Measurements from ENCODE around the gene SERPINE2. TPM values are rescaled to one million over a fixed set of nuclear protein-coding genes. Genes with fewer than 3 reads are reported as not detected.

The SERPINE2 gene
- total RNA-seq, 1 donor from 2014 or later, result 10.7 TPM

DNA sequence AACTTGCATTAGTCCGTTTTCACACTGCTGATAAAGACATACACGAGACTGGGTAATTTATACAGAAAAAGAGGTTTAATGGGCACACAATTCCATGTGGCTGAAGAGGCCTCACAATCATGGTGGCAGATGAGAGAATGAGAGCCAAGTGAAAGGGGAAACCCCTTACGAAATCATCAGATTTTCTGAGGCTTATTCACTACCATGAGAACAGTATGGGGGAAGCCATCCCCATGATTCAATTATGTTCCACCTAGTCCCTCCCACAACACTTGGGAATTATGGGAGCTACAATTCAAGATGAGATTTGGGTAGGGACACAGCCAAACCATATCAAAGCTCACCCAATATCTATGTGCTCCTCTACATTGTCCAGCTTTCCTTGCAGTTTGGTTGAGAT lies 16.0 kb upstream of the SERPINE2 start:
- no peak for DNase-seq (ENCODE audit: low read depth, low spot score)

- no peak for DNase-seq (ENCODE audit: low read depth, low spot score)
Measured at GRCh38 chr2:224046752-224047151, 7.7 kb upstream of the SERPINE2 start.

DNA sequence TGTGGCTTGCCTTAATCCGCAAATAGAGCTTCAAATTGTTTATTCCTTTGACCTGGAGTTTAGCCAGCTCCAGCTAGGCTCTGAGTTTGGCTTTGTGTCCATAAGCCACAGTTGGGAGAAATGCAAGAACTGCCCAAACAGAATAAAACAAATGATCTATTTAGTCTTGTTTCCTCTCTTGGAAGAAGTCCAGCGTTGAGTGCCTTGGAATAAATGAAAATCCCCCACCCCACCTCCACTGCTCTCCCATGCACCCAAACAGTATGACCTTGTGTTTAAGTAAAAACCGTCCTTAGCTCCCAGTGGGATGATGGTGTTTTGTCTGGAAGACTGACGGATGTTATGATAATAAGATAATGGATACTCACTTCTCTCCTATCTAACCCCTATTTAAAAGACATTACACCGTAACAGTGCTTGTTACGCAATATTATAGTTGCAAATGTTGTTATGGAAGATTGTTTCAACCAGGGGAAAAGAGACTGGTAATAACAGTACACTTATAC lies 3.2 kb upstream of the SERPINE2 start:
- no peak for DNase-seq (ENCODE audit: low read depth, low spot score)

DNA sequence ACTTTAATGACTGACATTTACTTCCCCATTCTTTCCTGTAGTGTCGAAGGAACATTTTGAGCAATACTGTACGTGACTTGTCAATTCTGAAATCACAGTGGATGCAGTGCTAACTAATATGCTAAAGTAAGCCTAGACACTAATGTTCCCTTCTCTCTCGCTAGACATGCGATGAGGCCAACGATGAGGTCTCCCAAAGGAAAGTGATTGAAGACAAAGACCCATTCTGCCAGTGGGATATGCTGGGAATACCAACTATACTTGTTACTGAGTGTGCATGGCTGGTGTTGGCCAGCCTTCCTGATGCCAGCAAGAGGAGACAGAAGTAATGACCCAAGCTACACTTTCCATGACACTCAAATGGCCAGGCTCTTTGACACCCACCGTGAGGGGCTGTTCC lies 2.5 kb upstream of the SERPINE2 start:
- no peak for DNase-seq (ENCODE audit: low read depth, low spot score)

GRCh38 chr2:224040753-224041152 lies 1.7 kb upstream of the SERPINE2 start:
- no peak for DNase-seq (ENCODE audit: low read depth, low spot score)

DNA sequence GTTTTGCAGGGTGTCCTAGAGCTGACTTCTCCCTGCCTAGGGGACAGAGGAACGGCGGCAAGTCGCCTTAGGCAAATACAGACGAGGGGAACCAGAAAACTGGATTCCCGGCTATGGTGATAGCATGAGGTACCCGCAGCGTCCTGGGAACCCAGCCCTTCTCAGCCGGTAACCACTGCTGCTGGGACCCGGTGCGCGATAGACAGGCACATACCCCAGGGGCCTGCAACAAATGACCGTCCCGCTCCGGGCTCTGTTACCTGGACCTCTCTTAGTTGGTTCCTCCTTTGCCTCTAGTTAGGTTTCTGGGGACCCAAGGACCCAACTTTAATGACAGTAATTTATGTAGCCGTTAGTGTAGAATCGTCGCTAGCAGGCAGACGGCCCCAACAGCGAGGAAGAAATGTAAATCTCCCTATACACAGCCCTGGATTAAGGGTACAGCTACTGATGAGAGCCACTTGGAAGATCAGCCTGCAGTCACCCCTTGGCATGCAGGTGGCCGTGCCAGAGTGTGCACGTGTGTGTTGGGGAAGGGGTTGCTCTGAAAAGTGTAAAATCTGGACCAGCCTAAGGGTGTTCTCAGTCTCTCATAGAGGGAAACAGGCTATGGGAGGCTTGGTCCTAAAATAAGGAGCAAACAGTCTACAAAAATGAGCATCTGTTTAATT lies 819 bp upstream of the SERPINE2 start:
- DNase-seq (ENCODE audit: low read depth, low spot score), result no peak

DNA sequence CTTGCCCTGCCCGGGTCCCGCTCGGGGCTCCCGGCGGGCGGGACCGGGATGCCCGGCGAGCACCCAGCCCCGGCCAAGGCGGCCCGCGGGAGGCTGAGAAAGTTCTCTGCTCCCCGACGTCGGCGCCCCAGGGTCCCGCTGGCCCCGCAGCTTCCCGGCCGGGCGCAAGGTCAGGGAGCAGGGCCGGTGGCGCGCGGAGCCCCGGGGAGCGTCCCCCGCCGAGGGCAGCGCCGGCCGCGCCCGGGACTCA lies 331 bp downstream of the SERPINE2 start:
- no peak for DNase-seq (ENCODE audit: low read depth, low spot score)

DNA sequence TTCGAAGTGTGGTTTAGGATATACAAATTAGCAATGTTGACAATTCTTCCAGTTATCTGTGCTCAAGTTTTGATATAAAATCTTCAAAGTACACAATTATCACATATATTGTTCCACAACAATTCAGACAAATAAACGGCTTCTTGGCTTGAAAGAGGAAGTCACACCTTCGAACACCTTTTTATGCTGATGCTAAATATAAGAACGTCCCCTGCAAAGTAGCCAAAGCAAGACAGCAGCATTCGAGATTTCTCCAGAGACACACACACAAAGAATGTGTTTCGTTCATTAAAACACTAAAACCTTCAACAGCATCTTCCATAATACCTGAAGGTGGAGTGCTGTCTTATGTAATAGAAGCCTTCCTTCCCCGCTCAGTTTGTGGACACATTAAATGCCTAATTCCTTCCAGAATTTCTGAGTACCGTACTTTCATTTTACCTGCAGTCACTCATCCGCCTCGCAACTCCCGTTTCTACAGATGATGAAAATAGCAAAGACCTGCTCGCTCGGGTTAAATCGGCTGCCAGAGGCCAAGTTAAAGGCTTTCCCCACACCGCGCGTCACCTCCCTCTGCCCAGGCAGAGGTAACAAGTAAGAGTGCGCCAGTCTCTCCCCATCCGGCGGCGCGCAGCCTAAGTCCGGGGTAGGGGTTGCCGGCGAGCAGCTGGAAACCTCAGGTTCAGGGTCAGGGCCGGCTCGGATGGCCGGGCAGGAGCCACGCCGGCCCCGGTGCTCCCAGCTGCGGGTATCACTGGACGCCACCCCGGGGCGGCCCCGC lies 847 bp downstream of the SERPINE2 start:
- no peak for DNase-seq (ENCODE audit: low read depth, low spot score)

DNA sequence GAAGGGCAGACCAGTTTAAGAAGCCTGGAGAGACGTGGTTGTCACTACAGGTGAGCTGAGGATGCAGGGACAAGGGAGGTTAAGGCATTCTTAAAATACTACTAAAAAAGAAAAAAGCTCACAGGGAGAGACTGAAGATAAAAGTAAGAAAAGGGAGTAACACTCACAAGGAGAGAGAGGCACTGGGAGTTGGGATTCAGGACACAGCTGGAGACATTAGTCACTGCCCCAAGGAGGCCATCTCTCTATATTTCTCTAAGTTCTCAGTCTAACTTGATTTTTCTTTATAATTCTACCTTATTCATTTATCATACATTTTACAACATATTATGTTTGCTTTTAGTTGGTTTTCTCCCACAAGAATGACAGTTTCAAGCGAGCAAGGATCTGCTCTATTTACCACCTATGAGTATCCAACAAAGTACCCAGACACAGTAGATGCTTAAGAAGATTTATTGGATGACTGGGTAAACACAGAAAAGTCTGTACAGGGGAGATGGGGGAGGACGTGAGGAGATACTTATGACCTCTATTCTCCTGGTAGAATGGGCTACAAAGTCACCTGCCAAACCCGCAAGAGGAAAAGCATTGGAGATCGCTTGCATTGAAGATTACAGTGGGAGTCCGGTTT lies 2.2 kb downstream of the SERPINE2 start:
- DNase-seq (ENCODE audit: low read depth, low spot score), result no peak

- DNase-seq (ENCODE audit: low read depth, low spot score), result no peak
Measured at GRCh38 chr2:224034017-224034416, 5.1 kb downstream of the SERPINE2 start.

- no peak for DNase-seq (ENCODE audit: low read depth, low spot score)
Measured at GRCh38 chr2:224033601-224034000, 5.5 kb downstream of the SERPINE2 start.

- DNase-seq (ENCODE audit: low read depth, low spot score), result no peak
Measured at GRCh38 chr2:224032283-224032682, 6.8 kb downstream of the SERPINE2 start.

GRCh38 chr2:224031358-224031970 lies 7.6 kb downstream of the SERPINE2 start:
- no peak for DNase-seq (ENCODE audit: low read depth, low spot score)

DNA sequence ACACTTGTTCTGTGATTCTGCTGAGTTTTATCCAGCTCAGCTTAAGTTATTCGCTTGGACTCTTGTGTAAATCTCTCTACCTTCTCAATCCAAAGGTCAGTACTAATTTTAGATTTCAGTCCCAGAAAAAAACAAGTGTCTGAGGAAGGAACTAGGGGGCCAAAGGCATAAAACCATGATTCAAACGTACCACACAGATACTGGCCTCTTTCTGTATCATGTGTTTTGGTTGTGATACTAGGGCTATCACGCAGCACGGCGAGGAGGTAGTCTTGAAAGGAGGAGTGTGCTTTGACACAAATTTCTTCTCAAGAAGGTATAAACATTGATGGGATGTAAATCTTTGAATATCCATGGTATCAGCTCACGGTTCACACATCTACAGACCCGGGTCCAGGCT lies 8.3 kb downstream of the SERPINE2 start:
- no peak for DNase-seq (ENCODE audit: low read depth, low spot score)

- no peak for DNase-seq (ENCODE audit: low read depth, low spot score)
Measured at GRCh38 chr2:224029876-224030275, 9.2 kb downstream of the SERPINE2 start.

DNA sequence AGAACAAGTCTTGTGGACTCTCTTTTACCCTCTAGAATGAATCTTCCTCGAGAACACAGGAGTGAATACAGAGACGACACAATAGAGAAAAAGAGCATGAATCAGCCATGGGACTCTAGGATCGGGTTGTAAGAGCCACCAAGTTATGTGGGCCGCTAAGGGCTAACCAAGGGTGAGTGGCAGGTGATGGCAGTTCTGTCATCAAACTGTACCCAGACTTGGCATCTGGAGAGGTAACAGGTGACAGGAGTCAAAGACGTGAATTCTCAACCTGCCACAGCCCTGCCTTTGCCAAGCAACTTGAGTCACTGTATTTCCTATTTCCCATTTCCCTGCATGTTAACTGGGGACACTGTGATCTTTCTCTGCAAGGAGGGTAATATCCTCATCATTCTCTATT lies 11.2 kb downstream of the SERPINE2 start:
- DNase-seq (ENCODE audit: low read depth, low spot score), result no peak

DNA sequence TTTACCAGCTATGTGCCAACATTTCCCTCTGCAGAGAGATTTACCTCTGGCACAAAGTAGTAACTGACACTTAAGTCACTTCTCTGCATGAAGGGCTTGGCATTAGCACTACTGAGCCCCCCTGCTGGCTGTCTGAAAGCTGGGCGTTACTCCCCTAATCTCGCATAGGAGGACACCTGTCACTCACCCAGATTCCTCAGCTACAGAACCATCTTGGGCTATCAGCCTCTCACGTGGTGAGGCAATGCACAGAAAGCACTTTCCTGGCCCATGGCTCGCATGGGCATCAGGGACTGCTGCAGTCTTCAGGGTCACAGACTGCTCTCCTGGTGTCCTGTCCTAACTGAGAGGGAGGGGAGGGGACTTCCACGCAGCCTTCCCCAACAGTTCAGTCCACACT lies 12.0 kb downstream of the SERPINE2 start:
- no peak for DNase-seq (ENCODE audit: low read depth, low spot score)

DNA sequence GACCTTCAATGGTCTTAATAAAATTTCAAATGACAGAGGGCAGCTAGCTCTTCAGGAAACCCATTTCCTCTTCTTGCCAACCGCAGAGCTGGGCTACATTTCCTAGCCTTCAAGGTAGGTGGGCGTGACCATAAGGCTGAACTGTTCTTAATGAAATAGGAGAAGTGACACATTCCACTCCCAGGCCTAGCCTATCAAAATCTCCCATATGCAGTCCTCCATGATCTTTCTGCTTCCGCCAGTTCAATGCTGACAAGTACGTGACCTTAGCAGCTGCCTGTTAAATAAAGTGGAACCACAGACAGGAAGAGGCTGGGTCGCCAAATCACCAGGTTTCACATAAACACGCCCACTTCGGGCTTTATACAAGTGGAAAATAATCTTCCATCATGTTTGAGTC lies 13.2 kb downstream of the SERPINE2 start:
- no peak for DNase-seq (ENCODE audit: low read depth, low spot score)

- DNase-seq (ENCODE audit: low read depth, low spot score), result no peak
Measured at GRCh38 chr2:224024270-224024669, 14.8 kb downstream of the SERPINE2 start.

DNA sequence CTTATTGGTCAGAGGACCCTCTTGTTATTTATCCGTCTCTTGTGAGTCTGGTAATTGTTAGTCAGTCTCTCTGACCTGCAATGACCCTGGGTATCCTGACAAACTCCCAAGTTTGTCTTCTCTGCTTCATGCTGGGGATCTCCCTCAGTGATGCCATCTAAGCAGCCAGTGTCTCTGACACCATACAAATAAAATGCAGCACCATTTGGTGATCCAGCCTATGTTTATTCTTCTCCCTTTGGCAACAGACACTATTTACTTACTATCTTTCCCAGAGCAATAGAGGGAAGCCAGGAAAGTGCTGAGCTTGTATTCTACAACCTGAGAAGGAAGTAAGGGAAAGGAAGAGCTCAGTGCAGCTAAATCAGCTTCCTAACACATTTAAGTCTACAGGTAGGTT lies 15.9 kb downstream of the SERPINE2 start:
- DNase-seq (ENCODE audit: low read depth, low spot score), result no peak

- no peak for DNase-seq (ENCODE audit: low read depth, low spot score)
Measured at GRCh38 chr2:224022486-224022885, 16.6 kb downstream of the SERPINE2 start.

GRCh38 chr2:224020523-224020922 lies 18.6 kb downstream of the SERPINE2 start:
- no peak for DNase-seq (ENCODE audit: low read depth, low spot score)

Data from pulmonary artery endothelial cell (primary cell).